GM12873 (cell line): ENCODE data around the gene CTXN2.

Source experiments
- TF ChIP-seq, protein P1 (sequence below): IDR thresholded peaks from 2 replicates; pipeline ENCODE4 v1.5.1; 2012; ENCODE audit warnings: low read depth, mild to moderate bottlenecking, moderate library complexity, low read length, control low read depth; ENCODE audit not compliant: insufficient read depth; ENCODE audit errors: missing control alignments

Gene CTXN2

DNA sequence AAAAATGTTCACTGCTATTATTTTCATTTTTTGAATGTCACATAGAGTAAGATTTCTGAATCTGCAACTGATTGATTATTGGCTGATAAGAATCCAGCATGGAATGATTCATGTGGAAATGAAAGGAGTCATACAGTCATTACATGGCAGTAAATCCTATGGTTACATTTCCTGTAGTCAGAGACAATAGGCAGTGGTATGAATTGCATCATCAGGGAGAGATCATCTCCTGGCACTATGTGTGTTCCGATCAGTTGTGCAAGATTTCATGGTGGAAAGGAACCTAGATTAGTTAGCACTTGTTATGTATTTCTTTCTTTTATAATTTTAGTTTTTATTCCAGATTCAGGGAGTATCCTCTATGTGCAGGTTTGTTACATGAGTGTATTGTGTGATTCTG, 53.5 kb downstream of the CTXN2 start:
- TF ChIP-seq, protein P1, sequence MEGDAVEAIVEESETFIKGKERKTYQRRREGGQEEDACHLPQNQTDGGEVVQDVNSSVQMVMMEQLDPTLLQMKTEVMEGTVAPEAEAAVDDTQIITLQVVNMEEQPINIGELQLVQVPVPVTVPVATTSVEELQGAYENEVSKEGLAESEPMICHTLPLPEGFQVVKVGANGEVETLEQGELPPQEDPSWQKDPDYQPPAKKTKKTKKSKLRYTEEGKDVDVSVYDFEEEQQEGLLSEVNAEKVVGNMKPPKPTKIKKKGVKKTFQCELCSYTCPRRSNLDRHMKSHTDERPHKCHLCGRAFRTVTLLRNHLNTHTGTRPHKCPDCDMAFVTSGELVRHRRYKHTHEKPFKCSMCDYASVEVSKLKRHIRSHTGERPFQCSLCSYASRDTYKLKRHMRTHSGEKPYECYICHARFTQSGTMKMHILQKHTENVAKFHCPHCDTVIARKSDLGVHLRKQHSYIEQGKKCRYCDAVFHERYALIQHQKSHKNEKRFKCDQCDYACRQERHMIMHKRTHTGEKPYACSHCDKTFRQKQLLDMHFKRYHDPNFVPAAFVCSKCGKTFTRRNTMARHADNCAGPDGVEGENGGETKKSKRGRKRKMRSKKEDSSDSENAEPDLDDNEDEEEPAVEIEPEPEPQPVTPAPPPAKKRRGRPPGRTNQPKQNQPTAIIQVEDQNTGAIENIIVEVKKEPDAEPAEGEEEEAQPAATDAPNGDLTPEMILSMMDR: no peak

DNA sequence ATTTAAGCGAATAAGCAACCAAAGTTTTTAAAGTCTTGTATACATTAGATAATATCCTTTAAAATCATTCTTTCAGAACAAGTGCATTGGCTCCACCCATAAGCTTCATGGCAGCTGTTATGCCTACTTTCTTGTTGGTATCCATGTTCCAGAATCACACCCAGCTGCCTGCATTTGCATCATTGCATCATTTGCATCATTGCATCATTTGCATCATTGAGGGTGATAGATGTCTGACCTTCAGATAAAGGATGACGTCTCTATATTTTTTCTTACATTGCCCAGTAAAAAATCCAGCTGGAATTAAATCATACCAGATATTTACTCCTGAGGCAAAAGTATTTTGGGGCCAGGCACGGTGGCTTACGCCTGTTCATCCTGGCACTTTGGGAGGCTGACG, 56.9 kb downstream of the CTXN2 start:
- TF ChIP-seq, protein P1: no peak

DNA sequence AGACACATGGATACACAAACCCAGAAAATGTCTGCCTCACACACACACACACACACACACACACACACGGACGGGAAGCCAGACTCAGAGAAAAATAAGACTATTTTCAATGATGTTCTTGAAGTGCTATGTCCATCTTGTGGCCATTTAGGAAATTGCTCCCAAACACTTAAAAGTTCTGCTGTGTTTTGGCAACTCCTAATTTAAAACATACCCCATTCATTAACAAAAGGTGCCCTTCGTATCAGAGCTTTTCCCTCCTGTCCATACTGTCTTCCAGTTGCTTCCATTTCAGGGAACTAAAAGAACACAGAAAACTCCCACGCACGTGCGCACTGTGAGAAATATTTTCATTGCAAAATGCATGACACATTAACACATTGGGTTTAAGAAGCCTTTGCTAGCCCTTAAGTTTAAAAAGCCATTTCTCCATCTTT, 59.2 kb downstream of the CTXN2 start:
- TF ChIP-seq, protein P1: peak; percentile 73

DNA sequence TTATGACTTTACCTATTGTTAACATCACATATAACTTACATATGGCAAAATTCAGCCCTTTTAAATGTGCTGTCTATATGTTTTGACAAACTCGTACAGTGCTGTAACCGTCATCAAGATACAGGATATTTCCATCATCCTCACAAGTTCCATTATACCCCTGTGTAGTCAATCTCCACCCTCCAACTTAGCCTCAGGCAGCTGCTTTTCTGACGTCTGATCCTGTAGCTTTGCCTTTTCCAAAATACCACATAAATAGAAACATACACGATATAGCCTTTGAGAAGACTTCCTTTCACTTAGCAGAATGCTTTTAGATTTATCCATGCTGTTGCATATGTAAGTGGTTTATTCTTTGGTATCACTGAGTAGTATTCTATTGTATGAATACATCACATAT, 61.7 kb downstream of the CTXN2 start:
- TF ChIP-seq, protein P1: no peak
